GM20431 (cell line): Measurements from ENCODE around the gene DNAJC5.

Experiments used
- in situ Hi-C: fragments of 300-500 bp; cut with MseI, MboI; formaldehyde crosslinking; loops from one replicate; pipeline ENCODE4 v1.15.0; 2020; ENCODE audit warnings: low sequenced_read_pairs; ENCODE audit not compliant: unreplicated experiment

The DNAJC5 gene

DNA sequence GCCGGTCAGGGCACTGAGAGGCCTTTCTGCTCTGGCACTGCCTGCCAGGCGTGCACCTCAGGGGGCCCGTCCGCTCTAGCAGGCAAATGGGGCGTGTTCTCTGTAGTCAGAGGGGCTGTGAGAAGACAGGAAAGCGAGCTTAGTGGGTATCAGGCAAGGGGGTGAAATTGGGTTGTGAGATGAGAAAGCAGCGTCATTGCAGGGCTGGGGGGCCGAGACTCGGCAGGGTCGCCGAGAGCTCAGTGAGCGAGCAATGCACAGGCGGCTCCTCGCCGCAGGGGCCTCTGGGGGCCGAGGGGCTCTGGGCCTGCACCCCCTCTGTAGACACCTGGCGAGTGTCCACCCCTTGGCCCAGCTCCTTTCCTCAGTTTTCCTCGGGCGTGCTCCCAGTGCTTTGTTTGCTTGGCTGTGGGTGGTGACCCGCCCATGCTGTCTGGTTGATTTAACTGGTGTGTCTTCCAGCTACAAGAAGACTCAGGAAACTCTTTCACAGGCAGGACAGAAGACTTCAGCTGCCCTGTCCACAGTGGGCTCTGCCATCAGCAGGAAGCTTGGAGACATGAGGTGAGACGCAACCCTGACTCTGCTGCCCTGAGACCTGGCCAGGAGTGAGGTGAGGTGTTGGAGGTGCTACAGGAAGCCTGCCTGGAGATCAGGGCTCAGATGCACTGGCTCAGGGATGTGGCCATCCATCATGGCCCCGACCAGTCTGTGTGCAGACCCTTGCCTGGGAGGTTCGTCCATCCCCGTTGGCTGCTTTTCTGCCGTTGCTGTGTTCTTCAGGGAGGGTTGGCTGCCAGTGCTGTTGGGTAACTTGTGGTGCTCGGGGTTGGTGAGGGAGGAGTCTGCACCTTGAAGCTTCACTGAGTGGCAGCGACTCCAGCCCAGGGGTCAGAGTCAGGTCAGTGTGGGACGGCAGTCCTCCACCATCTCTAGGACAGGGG is 12.4 kb upstream of the DNAJC5 start:
- in situ Hi-C loops, result no loop called here

DNA sequence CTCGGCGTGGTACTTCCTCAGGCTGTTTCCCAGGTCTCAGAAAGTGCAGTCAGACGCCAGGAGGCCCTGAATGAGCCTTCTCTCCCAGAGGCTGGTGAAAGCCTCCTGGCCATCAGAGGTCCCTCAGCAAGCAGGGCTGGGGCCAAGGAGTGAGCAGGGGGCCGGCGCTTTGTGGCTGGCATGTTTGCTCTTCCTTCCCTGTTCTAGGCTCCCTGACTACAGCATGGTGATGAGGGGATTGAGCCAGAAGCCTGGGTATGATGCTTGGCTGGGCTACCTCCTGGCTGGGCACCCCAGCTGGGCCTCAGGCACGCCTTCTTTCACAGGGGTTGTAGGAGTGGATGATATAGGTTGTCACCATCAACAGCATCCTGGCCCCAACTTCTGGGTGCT is 11.7 kb upstream of the DNAJC5 start:
- in situ Hi-C loops, result no loop called here

DNA sequence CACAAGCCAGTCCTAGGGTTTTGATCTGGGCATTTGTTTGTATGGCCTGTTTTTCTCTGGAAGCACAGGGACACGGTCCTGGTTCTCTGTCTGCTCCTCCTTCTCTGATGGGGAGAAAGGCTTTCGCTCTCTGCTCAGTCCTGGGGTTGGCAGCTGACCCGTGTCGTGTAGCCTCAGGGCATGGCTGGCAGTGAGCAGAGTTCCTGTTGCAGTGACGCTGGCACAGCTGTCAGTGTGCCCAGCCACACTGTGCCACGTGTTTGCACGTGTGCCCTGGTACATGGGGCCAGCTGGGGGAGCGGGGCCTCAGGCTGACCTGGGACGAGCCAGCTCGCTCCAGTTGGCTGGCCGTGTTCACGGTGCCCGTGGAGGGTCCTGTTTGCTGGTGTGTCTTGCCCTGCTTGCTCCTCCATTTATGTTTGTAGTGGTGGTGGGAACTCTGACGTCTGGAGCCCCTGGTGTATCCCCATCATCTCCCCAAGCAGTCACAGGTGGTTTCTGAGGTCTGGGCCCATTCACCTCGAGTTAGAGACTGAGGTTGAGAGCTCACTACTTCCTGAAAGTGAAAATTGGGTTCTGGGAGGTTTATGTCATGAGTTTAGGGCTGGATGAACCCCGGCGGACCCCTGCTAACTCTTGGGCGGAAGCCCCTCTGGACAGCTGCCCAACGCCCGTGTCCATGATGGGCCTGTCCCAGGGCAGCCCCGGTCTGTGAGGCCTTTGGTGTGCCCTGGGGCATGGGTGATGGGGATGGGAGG is 10.2 kb upstream of the DNAJC5 start:
- in situ Hi-C loops, result no loop called here

DNA sequence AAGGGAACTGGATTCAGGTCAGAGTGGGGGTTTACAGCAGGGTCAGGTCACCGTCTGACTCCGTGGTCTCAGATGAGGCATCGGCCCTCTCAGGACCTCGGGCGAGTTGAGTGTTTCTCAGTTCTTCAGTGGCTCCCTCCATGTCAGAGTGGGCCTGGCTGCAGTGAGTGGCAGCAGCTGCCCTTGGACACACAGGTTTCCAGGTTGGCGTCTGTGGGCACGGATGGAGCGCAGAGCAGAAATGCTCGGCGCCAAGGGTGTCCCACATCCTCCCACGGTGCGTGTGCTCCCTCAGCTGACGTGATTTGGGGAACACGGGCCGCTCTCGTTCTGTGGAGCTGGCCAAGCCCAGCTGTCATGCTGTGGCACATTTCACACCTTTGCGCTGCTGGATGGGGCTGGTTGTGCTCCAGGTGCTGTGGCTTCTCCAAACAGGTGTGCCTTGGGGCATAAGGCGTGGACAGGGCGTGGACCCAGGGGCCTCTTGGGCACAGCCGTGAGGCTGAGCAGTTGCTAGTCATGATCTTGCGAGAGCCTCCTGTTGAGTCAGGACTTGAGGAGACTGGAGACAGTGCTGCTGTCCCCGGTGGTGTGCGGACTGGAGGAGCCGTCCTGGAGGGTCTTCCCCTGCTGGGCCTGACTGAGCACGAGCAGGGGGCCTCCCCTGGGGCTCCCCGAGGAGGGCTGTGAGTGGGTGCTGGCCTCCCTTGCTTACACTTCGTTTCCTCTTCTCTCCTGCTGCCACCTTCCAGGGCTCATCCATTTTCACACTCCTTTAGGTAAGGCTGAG is 9.5 kb upstream of the DNAJC5 start:
- in situ Hi-C loops, result no loop called here

DNA sequence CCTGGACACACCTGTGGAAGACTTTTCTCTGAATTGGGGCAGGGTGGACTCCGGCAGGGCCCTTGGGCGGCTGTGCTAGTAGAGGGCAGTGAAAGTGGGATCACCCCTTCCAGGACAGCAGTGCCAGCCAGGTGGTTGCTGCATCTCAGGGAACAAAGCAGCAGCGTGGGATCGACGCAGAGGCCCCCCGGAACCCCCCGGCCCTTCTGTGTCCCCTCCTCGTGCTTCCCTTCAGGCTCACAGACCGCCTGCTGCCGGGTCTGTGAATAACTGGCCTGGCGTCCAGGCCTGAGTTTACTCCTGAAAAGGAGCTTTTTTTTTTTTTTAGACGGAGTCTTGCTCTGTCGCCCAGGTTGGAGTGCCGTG is 8.9 kb upstream of the DNAJC5 start:
- in situ Hi-C loops, result no loop called here

DNA sequence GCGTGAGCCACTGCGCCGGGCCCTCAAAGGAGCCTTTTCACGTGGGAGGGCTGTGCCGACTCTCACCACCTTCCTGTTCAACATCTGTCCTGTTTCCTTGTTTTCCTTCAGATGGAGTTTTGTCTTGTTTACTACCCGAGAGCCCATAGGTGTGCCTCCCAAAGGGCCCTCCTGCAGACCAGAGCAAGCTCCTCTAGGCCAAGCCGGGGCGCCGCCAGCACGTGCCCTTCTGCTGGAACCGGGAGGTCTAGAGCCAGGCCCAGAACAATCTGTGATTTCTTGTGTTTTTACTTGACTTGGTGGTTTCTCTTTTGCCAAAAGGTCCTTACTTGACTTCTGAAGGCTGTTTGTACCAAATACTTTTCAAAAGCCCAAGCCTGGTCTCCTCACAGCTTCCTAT is 8.0 kb upstream of the DNAJC5 start:
- in situ Hi-C loops, result no loop called here

DNA sequence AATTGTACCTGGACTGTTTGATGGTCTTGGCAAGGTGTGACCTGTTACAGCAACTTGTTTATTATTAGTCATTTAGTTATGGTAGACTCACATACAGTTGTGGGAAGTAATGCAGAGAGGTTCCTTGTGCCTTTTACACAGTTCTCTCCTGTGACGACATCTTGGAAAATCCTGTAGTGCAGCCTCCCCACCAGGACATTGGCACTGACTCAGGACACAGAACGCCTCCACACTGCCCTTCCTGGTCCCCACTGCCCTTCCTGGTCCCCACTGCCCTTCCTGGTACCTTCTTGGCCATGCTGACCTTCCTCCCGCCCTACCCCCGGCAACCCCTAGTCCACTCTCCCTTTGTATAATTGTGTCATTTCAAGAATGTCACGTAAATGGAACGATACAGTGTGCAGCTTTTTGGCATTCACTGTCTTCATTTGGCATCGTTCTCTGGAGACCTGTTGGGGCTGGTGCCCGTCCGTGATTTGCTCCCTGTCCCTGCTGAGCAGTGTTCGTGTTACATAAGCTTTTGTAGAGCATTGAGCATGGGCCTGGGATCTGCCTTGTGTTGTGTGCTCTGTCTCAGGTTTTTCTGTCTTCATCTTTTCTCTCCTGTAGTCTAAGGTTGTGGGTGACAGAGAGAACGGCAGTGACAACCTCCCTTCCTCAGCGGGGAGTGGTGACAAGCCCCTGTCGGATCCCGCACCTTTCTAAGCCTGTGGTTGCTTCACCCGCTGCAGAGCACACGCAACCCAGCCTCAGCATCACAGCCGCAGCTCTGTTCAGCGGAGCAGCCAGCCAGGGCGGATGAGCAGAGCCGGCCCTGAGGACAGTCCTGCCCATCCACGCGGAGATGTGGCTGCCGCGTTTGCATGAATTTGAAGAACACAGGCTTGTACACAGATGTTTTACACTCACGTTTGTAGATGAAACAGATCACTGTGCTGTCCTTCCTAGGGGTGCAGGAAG is 5.4 kb upstream of the DNAJC5 start:
- in situ Hi-C loops, result no loop called here

DNA sequence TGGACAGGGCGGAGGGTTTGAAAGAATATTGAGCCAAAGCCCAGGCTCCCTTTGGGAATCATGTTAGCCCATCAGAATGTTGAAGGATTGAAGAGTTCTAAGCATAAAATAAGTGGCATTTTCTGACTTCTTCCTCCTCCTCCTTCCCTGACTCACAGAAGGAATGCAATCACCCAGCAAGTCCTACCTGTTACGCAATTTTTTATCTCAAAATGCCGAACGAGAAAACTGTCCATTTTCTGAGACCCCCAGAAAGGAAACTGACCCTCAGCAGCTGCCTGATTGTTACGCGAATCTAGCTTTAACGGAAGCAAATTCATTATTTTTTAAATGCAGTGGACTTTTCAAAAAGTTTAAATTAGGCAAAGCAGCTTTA is 4.7 kb upstream of the DNAJC5 start:
- in situ Hi-C loops, result no loop called here

DNA sequence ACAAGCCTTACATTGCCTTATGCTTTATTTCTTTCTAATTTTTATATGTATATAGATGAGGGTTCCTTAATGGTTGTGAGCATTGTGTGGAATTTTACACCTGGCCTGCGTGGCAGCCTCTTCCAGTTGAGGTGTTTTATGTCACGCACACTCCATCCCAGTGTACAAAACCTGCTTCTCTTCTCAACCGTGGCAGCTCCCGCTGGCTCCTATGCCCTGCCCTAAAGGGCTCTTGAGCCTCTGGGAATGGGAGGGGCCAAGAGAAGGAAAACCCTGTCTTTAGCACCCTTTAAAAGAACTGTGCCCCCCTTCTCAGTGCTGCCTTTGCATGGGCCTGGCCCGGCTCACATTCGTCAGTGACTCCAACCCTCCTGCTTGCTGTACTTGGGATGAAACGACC is 4.3 kb upstream of the DNAJC5 start:
- in situ Hi-C loops, result no loop called here

DNA sequence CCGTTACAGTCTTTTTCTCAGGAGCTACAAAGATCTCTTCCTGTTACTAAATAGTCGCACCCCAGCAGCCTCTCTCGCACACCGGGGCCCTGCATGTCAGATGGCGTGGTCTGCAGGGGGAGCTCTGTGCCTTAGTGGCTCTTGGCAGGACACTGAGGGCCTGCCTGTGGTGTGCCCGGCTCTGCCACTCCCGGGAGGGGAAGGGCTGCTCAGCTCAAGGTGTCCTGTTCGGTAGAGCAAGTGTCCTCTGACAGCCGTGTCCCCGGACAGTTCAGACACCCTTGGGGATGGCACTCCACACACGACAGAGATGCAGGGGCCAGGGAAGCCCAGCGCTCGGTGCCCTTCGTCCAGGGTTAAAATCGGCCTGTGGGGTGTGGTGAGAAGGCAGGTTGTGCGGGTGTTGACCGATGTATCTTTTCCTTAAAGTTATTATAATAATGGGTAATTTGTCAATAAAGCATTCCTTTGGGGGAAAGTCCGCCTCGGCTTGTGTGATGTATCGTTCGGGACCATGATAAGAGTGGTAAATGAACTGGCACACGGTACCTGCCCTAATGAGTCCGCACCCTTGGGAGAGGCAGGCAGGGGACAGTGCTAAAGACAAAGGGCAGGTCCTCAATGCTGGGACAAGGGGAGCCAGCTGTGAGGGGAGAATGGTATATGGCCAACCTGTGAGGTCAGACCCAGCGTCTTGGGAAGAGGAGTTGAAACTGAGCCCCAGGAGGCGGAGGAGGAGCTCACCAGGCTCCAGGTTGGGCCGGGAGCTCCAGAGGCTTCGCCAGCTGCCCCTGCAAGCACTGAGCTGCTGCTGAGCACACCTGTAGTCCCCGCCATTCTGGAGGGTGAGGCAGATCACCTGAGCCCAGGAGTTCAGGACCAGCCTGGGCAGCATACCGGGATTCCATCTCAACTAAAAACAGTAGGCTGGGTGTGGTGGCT is 3.6 kb upstream of the DNAJC5 start:
- in situ Hi-C loops, result no loop called here

DNA sequence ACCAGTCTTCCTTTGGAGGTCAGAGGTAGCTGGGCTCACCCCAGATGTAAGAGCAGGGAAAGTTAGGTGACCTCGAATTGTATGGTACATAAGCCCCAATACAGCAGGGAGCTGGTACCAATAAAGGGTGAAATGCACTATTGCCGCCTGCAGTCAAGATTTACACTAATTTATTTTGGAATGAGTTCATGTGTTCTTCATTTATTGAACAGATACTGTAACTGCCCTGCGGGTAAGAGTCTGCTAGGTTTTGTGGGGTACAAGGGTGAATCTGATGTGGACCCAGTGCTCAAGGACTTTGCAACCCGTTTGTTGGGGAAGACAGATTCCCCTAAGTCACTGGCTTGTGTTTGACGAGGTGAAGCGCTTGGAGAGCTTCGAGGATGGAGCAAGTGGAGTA is 2.5 kb upstream of the DNAJC5 start:
- in situ Hi-C loops, result no loop called here

DNA sequence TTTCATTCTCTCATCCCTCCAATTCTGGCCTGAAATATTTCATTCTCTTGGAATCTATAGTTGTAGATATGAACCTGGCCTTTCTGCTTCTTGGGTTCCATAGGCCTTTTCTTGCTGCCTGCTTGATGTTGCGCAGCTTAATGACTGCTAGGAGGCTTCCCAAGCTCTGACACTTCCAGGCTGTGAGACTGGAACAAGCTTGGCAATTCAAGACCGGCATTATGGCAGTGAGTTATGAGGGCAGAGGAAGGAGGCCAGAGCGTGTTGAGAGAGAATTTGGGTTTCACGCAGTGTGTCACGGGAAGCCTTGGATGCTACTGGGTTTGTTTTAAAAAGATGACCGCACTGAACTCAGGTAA is 948 bp upstream of the DNAJC5 start:
- in situ Hi-C loops, result no loop called here

DNA sequence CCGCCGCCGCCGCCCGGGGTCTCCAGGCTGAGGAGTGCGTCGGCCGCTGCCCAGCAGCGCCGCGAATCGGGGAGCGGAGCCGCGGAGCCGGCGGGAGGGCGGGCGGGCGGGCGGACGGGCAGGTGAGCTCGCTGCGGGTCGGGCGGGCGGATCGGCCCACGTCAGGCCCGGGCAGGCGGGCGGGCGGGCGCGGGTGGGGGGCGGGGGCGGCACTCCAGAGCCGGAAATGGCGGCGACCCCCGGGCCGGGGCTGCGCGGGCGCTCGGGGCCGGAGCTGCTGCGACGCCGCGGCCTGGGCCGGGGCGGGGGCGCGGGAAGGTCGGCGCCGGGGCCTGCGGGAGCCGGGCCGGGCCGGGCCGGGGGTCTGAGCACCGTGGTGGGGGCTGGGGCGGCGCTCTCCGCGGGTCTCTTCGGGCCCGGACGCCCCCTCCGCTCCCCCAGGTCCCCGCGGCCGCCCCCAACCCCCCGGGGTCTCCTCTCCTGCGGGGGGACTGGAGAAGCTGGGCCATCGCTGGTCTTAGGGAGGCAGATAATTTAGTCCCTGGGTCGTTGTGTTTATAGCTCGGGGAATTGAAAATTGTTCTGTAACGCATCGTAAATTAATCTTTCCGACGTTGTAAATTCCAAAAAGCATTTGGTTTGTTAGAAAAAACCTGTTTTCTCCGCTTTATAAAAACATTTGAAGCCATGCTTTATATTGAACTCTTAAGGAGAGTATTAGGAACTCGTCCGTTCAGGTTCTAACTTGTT is 451 bp downstream of the DNAJC5 start:
- in situ Hi-C loops, result no loop called here

DNA sequence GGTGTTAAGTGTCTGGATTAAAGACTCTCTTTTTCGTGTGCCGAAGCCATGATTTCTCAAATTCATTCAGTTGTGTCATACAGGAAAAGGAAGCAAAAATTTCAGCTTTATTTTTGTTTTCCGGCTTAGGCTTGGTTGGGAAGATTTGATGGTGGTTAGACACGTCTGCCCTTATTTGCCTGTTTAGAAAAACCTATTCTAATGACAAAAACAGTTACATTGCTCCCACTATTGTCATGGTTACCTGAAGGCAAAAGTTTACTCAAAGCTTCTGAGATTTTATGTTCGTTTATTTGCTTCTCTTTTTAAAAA is 982 bp downstream of the DNAJC5 start:
- in situ Hi-C loops, result no loop called here

DNA sequence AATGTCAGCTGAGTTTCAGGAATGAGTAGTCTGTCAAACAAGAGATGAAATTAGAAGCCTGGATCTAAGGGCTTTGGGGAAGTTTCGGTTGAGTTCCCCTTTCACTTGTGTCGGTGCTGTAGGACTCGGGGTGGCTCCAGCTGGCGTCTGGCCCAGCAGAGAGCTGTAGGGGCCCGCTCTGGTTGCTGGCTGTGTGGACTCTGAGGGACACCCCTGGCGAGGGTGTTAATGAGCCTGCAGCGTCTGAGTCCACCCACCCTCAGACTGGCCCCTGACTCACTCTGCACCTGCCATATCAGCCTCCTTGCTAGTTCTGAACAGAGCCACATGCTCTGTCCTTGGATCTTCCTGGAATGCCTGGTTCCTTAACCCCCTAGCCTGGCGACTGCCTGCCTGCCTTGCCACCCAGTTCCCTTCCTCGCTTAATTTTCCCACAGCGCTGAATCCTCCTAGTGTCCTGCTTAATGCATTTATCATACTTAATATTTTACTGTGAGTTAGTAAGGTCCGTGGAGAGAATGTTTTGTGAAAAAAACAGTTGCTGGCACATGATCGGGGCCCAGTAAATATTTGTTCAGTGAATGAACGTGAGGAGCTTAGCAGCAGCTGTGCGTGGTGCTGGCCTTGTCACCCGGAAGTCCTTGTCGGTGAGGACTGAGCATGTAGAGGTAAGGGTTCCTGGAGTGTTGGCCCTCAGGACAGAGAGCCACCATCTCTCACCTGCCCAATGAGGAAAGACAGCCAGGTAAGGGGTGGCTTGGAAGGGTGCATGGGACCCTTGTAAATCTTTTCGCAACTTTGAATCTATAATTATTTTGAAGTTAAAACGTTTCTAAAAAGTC is 1.6 kb downstream of the DNAJC5 start:
- in situ Hi-C loops, result no loop called here

DNA sequence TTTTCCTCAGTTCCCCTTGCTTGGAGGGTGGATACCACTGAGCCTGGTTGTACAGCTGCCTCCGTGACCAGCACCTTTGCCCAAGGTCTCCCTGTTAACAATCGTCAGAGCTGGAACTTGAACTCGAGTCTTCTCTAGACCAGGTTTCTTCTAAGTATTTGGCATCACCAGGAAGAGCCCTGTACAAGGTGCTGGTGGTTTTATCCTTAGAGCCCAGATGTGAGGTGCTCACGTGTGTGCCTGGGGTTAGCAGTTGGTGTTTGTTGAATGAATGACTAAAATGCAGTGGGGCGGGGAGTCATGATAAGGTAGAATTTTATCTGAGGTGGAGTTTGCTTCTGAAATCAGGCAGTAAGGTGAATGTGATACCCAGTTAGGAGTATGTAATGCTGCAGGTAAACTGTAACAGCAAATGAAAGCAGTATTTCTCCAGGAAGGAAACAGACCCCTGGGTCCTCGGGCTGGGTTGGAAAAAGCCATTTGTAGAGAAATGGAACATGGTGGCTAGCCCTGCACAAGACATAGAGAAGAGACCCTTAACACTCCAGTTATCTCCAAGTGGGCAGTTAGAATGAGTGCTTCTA is 3.1 kb downstream of the DNAJC5 start:
- in situ Hi-C loops, result no loop called here
